Measurements from ENCODE around the gene RASSF1.

Gene RASSF1

DNA sequence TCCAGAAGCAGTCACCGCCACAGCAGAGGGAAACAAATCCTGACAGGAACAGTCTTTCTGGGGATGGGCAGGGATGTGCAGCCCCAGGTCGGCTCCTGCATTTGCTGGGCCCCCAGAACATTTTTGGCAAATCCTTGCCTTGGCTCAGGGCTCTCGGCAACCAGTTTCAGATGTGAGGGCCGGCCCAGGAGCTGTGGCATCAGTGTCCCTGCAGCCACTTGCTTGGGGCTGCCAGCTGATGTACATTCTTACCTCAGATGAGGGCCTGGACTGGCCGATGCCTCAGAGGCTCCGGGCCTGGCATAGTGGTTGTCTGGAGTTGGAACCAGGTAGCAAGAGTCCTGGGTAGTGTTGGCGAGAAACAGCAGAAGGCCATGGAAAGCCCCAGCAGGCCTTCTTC is 14.2 kb upstream of the RASSF1 start:
- Histone ChIP-seq H3K4me3 (ENCODE audit: low read depth, low read length, poor library complexity, severe bottlenecking) (no peak overlapping the region), H3K4me2 (ENCODE audit: low read length) (no peak overlapping the region), H3K9ac (ENCODE audit: low read length) (no peak overlapping the region), H3K79me2 (ENCODE audit: insufficient read depth, low read length) (no peaks in the 10 kb centered on the region), H3K27ac (ENCODE audit: low read depth, low read length, poor library complexity, severe bottlenecking) (no peak overlapping the region), H2AFZ (ENCODE audit: low read length) (no peak overlapping the region), H4K20me1 (ENCODE audit: insufficient read depth, low read length) (no peaks in the 10 kb centered on the region), H3K4me1 (ENCODE audit: insufficient read depth, low read length, severe bottlenecking) (peaks cover 49% of the 10 kb centered on the region), H3K27me3 (ENCODE audit: insufficient read depth, low read length) (no peaks in the 10 kb centered on the region), H3K36me3 (ENCODE audit: insufficient read depth, low read length) (peaks cover 32% of the 10 kb centered on the region; the same call in 1 of the 2 replicates), H3K9me3 (ENCODE audit: low read length) (no peaks in the 10 kb centered on the region), H3F3A (ENCODE audit: insufficient read depth, low read length) (no peaks in the 10 kb centered on the region), H3K9me2 (ENCODE audit: low read depth, low read length) (no peaks in the 10 kb centered on the region)
- TF ChIP-seq, protein P1, sequence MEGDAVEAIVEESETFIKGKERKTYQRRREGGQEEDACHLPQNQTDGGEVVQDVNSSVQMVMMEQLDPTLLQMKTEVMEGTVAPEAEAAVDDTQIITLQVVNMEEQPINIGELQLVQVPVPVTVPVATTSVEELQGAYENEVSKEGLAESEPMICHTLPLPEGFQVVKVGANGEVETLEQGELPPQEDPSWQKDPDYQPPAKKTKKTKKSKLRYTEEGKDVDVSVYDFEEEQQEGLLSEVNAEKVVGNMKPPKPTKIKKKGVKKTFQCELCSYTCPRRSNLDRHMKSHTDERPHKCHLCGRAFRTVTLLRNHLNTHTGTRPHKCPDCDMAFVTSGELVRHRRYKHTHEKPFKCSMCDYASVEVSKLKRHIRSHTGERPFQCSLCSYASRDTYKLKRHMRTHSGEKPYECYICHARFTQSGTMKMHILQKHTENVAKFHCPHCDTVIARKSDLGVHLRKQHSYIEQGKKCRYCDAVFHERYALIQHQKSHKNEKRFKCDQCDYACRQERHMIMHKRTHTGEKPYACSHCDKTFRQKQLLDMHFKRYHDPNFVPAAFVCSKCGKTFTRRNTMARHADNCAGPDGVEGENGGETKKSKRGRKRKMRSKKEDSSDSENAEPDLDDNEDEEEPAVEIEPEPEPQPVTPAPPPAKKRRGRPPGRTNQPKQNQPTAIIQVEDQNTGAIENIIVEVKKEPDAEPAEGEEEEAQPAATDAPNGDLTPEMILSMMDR (IDR thresholded peaks at IDR 0.05; ENCODE audit: low read length): no peak
- TF ChIP-seq EZH2 (IDR thresholded peaks at IDR 0.05; ENCODE audit: borderline replicate concordance, low read length): no peak

DNA sequence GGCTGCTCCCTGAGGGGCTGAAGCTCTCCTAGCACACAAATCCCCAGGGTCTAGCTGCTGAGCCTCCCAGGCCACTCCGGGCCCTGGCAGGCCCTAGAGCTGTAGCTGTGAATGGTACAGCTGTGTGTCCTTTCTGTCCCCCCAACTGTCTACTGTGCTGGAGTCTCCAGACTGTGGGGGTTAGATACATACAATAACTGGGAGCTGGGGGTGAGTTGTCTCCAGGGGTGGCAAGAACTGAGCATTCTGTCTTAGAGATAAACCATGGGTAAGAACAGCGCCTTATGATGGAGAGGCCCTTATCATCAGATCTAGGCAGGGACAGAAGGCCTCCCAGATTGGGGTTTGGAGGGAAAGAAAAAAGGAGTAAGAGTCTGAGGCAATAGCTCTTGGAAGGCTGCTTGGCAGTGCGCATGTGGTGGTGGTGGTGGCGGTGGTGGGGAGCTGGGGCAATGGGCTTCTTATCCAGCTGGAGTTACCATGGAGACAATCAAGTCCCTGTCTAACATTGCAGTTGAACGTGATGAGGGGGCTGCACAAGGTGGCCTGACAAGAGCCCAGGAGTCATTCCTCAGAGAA is 13.6 kb upstream of the RASSF1 start:
- Histone ChIP-seq H3K9me2 (ENCODE audit: low read depth, low read length) (no peaks in the 10 kb centered on the region), H3F3A (ENCODE audit: insufficient read depth, low read length) (no peaks in the 10 kb centered on the region), H3K27me3 (ENCODE audit: insufficient read depth, low read length) (no peaks in the 10 kb centered on the region), H3K9me3 (ENCODE audit: low read length) (no peaks in the 10 kb centered on the region), H3K4me2 (ENCODE audit: low read length) (no peak overlapping the region), H3K79me2 (ENCODE audit: insufficient read depth, low read length) (no peaks in the 10 kb centered on the region), H3K4me3 (ENCODE audit: low read depth, low read length, poor library complexity, severe bottlenecking) (no peak overlapping the region), H3K27ac (ENCODE audit: low read depth, low read length, poor library complexity, severe bottlenecking) (no peak overlapping the region), H4K20me1 (ENCODE audit: insufficient read depth, low read length) (no peaks in the 10 kb centered on the region), H3K4me1 (ENCODE audit: insufficient read depth, low read length, severe bottlenecking) (peaks cover 52% of the 10 kb centered on the region), H3K36me3 (ENCODE audit: insufficient read depth, low read length) (peaks cover 32% of the 10 kb centered on the region; the same call in 1 of the 2 replicates), H2AFZ (ENCODE audit: low read length) (no peak overlapping the region), H3K9ac (ENCODE audit: low read length) (no peak overlapping the region)
- TF ChIP-seq, protein P1 (IDR thresholded peaks at IDR 0.05; ENCODE audit: low read length): no peak

DNA sequence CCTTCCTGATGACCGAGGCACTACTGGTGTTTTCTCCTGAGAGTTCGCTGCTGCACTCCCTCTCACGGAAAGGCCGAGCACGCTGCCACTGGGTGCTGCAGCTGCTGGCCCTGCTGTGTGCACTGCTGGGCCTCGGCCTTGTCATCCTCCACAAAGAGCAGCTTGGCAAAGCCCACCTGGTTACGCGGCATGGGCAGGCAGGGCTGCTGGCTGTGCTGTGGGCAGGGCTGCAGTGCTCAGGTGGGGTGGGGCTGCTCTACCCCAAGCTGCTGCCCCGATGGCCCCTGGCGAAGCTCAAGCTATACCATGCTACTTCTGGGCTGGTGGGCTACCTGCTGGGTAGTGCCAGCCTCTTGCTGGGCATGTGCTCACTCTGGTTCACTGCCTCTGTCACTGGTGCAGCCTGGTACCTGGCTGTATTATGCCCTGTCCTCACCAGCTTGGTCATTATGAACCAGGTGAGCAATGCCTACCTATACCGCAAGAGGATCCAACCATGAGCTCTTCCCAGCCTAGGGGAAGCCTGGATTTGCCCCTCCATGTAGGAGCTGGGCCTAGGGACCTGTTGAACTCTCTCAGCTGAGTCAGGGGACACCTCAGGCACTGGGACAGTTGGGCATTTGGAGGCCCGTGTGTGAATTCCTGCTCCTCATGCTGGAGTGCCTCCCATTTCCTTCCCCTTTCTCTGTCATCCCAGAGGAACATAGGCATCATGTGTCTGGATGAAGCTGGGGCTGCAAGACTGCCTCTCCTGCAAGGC is 12.8 kb upstream of the RASSF1 start:
- no peaks in the 10 kb centered on the region for H3K79me2 ChIP-seq (ENCODE audit: insufficient read depth, low read length)
- no peaks in the 10 kb centered on the region for H3K27me3 ChIP-seq (ENCODE audit: insufficient read depth, low read length)
- H3K9me2 ChIP-seq (ENCODE audit: low read depth, low read length): no peaks in the 10 kb centered on the region
- H3K27ac ChIP-seq (ENCODE audit: low read depth, low read length, poor library complexity, severe bottlenecking): no peak overlapping the region
- H2AFZ ChIP-seq (ENCODE audit: low read length): no peak overlapping the region
- no peak overlapping the region for H3K9ac ChIP-seq (ENCODE audit: low read length)
- H3K36me3 ChIP-seq (ENCODE audit: insufficient read depth, low read length): peaks cover 38% of the 10 kb centered on the region; the same call in 1 of the 2 replicates
- H3F3A ChIP-seq (ENCODE audit: insufficient read depth, low read length): no peaks in the 10 kb centered on the region
- TF ChIP-seq EZH2 (IDR thresholded peaks at IDR 0.05; ENCODE audit: borderline replicate concordance, low read length): no peak
- TF ChIP-seq, protein P1 (IDR thresholded peaks at IDR 0.05; ENCODE audit: low read length): no peak
- no peaks in the 10 kb centered on the region for H3K9me3 ChIP-seq (ENCODE audit: low read length)
- no peak overlapping the region for H3K4me2 ChIP-seq (ENCODE audit: low read length)
- no peaks in the 10 kb centered on the region for H4K20me1 ChIP-seq (ENCODE audit: insufficient read depth, low read length)
- H3K4me1 ChIP-seq (ENCODE audit: insufficient read depth, low read length, severe bottlenecking): peaks cover 54% of the 10 kb centered on the region
- H3K4me3 ChIP-seq (ENCODE audit: low read depth, low read length, poor library complexity, severe bottlenecking): no peak overlapping the region

Measured in OCI-LY1 (cell line).